ENCODE results near the gene PRM3.
"Not testable (repeated sequence)": the region's sequence is repeated elsewhere in the genome, so short reads cannot be mapped to it uniquely, and the experiment has no call there.

Gene PRM3

DNA sequence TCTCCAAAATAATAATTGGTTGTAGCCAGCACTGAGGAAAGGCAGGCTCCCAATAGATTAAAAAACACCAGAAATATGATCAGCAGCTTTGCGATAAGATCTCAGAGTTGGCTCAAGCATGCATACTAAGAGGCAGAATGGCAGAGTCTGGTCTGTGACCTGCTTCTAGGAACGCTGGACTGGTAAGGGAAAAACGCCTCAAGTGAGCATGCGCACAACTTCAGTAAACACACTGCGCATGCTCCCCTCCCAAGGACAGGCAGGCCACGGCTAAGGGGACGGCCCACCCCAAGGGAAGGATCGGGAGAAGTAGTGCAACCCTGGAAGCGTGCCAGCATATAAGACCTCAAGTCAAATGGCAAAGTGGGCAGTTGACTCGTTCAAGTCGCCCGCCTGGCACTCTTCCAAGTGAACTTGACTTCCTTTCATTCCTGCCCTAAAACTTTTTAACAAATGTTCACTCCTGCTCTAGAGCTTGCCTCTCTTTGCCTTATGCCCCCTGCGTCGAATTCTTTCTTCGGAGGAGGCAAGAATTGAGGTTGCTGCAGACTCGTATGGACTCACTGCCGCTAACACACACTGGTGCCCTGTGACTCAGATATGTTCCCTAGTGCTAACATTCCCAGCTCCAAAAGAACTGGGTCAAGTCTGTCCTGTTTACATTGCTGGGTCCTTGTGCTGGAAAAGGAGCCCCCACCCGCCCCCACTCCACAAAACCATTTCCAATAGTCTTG is 30.1 kb upstream of the PRM3 start:
- no peak for DNase-seq (ENCODE audit: low spot score)

DNA sequence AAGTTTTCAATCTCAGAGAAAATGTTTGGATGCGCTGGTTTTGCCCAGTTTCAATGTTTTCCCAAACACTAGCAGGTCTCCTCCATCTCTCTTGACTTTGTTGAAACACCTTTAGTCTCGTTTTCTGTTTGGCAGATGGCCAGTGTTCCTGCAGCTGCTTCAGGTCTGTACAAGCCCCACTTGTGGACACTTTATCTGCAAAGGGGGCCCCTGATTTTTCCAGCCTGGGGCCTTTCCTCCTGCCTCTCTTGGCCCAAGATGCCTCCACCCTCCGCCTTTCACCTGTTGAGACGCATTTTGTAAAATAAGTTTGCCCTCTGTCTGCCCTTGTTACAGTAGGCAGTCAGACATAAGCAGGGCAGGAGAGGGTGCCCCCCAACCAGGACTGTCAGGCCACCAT is 29.5 kb upstream of the PRM3 start:
- no peak for DNase-seq (ENCODE audit: low spot score)

DNA sequence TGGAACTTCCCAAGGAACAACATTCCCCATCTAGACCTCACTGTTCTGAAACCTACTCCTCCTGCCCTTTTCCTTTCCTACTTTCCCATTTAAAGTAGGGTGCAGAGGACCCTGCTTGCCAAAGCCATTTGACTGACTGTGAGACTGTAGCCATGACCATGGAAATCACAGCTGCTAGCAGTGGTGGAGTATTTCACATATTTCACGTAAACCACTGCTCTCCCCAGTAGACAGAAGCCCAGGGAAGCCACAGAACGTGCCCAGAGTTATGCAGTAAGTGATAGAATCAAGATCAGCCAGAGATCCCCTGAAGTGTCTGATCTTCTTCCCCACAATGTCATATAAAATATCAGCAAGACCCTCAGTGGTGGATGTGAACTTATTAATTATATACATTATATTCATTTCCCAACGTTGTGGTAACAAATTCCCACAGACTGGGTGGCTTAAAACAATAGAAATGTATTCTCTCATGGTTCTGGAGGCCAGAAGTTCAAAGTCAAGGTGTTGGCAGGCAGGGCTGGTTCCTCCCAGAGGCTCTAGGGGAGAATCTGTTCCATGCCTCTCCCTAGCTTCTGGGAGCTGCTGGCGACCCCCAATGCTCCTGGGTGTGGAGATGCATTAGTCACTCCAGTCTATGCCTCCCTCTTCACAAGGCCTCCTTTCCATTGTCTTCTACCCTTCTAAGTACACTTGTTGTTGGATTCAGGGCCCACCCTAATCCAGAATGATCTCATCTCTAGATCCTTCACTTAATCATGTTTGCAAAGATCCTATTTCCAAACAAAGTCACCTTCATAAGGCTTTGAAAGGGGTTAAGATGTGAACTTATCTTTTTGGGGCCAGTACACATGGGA is 28.4 kb upstream of the PRM3 start:
- no peak for DNase-seq (ENCODE audit: low spot score)

DNA sequence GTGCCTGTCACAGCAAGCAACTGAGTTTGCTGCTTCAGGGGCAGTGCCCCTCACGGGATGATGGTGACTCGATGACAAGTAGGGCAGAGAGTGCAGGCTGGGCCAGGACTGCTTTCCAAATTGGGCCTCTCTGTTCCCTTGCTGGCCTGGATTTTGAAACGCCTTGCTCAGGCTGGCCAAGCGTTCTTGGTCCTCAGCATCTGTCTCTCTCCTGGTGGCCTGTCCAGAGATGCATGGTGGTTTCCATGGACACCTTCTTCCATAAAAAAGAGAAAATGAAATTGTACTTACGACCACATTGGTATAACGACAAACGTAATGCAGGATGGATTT is 27.1 kb upstream of the PRM3 start:
- no peak for DNase-seq (ENCODE audit: low spot score)

DNA sequence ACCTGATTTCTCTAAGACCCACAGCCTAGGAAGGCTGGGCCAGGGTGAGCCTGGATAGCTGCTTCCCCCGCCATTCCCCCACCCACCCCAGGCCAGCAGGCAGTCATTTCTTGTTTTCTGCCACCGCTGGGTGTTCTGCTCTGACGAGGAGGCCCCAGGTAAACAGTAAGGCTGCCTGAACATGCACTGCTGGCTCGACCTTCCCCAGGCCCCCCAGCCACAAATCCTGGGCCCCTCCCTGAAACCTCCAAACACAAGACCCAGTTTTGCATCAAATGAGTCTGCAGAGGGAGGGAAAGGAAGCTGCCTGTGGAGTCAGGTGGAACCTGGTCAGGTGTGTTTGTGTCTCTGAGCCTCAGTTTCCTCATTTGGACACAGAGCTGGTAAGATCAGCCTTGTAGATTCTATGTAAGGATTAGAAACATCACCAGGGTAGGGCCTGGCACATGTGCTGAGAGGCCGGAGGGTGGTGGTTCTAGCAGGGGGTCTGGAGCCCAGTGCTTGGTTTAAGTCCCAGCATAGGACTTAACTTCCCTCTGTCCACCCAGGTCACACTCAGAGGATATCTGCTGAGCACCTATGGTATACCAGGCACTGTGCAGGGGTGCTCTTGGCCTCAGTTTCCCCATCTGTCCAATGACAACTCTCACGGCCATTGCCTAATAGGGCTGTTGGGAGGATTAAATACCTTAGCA is 26.6 kb upstream of the PRM3 start:
- no peak for DNase-seq (ENCODE audit: low spot score)

DNA sequence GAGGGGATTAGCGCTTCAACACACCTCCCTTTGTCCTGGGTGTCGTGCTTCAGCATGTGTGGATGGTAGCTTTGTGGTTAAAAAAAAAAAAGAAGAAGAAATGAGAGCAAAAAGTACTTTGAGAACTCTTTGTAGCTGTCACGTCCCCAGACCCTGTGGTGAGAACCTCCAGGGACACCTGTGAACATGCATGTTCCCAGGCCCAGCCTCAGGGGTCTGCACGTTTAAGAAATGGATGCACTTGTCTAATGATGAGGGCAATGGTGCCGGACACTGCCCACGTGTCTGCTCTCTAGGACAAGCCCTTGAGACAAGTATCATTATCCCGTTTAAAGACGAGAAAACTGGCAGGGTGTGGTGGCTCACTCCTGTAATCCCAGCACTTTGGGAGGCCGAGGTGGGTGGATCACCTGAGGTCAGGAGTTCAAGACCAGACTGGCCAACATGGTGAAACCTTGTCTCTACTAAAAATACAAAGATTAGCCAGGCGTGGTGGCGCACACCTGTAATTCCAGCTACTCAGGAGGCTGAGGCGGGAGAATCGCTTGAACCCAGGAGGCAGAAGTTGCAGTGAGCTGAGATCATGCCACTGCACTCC is 25.6 kb upstream of the PRM3 start:
- not testable (repeated sequence) for DNase-seq (ENCODE audit: low spot score)

DNA sequence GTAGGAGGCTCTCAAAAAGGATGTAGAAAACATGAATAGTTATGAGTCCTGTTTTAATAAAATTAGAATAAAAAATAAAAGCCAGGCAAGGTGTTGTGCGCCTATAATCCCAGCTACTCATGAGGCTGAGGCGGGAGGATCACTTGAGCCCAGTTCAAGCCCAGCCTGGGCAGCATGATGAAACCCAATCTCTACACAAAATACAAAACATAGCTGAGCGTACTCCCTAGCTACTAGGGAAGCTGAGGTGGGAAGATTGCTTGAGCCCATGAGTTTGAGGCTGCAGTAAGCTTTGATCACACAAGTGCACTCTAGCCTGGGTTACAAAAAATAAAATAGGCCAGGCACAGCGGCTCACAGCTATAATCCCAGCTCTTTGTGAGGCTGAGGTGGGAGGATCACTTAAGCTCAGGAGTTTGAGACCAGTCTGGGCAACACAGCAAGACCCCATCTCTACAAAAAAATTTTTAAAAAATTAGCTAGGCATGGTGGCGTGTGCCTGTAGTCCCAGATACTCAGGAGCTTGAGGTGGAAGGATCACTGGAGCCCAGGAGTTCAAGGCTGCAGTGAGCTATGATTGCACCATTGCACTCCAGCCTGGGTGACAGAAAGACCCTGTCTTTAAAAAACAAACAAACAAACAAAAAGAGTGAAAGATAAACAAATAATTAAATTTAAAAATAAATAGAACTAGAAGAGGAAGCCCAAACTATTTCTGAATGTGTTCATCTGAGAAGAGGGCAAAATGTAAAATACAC is 24.9 kb upstream of the PRM3 start:
- DNase-seq (ENCODE audit: low spot score): no peak

DNA sequence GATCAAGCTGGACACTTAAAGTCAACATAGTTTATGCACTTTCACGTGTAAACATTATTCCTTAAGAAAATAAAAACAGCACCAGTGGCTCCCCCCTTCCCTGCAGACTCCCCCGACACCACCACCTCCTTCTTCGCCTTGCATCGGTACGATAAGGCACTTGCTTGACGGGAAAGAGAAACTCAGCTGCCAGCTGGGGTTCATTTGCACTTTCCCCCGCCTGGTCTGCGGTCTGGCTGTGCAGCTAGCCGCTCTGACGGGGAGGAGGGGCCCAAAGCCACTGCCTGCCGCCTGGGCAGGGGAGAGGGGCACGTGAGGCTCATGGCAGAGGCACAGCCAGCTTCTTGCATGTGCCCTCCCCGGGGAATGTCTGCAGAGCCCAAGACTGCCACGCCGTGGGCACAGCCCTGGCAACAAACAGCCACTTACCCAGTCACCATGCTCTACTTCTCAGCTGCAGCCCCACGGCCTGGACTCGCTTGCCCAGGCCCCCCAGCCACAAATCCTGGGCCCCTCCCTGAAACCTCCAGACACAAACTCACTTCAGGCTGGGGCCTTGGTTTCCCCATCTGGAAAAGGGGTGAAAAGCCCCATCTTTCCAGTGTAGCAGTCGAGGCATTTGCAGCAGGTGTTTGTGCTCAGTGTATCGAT is 24.2 kb upstream of the PRM3 start:
- peak; percentile 87 for DNase-seq (ENCODE audit: low spot score)

DNA sequence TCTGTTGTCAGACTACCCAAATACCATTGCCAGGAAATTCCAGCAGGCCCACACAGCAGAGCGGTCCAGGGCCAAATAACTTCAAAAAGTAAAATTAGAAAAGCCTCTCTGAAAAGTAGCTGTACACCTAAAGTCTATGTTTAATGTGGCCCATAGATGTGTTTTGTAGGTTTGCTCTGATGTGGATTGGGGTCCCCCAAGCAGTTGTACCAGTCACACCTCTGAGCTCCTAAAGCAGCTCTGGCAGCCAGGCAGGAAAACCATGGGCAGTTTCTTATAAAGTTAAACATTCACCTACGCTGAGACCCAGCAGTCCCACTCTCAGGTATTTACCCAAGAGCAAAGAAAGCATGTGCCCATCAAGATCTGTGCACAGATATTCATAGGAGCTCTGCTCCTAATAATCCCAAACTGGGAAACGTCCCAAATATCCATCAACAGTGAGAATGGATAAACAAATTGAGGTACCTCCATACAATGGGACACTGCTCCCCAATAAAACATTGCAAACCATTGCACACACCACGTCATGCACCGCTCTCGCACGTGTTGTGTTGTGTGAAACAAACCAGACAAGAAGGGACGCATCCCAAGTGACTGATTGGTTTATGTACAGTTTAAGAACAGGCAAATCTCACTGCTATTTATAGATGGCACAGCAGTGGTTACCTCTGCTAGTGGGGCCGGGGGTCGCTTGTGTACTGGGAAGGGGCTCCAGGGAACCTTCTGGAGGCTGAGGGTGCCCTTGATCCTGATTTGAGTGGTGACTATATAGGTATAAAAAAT is 23.5 kb upstream of the PRM3 start:
- DNase-seq (ENCODE audit: low spot score): no peak

DNA sequence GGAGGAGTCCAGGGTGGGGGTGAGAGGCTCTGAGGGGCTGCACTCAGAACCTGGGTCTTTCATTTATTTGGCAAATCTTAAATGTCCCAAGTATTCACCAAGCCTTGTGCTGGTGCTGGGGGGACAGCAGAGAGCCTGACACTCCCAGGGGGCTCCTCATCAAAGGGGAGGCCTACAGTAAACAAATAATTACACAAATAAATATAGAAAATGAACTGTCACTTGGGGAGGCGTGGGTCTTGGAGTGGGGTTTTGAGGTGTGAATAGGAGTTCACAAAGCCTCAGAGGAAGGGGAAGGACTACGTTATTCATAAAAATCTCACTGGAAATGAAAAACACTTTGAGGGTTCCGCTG is 22.9 kb upstream of the PRM3 start:
- no peak for DNase-seq (ENCODE audit: low spot score)

DNA sequence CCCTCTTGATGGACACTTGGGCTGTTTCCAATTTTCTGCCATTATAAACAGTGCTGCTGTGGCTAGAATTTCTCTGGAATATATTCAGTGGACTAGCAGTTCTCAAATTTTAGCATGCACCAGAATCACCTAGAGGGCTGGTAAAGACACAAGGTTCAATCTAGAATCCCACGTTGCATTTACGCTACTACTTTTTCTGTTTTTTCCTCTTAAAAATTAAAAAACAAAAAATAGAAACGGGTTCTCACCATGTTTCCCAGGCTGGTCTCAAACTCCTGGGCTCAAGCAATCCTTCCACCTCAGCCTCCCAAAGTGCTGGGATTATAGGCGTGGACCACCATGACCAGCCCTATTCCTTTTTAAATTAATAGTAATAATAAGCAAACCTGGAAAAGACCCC is 22.2 kb upstream of the PRM3 start:
- DNase-seq (ENCODE audit: low spot score): no peak

DNA sequence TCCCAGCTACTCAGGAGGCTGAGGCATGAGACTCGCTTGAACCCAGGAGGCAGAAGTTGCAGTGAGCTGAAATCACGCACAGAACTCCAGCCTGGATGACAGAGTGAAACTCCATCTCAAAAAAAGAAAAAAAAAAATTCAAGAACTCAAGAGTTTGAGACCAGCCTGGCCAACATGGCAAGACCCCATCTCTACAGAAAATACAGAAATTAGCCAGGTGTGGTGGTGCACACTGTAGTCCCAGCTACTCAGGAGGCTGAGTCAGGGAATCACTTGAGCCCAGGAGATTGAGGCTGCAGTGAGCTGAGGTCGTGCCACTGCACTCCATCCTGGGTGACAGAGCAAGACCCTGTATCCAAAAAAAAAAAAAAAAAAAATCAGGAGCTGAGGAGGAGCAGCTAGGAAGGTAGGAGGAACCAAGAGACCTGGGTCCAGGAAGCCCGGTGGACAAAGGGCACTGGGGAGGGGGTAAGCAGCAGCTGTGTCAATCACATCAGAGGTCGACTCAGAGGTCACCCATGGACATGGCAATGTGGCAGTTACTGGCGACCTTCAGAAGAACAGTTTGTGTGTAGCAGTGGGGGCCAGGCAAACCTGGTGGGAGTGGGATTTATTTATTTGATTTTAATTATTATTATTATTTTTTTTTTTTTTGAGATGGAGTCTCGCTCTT is 18.8 kb upstream of the PRM3 start:
- DNase-seq (ENCODE audit: low spot score): no peak

DNA sequence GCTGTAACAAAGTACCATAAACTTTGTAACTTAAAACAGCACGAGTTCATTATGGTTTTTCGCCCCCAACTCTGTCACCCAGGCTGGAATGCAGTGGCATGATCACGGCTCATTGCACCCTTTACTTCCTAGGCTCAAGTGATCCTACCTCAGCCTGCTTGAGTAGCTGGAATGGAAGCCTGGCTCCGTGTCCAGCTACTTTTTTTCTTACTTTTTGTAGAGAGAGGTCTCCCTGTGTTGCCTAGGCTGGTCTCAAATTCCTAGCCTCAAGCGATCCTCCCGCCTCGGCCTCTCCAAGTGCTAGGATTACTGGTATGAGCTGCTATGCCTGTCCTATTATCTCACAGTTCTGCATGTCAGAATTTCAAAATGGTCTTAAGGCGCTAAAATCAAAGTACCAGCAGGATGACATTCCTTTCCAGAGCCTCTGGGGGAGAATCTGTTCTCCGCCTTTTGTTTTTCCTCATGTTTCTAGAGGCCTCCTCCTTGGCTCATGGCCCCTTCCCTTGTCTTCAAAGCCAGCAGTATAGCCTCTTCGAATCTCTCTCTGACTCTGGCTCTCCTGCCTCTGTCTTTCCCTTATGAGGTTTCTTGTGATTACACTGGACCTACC is 17.8 kb upstream of the PRM3 start:
- DNase-seq (ENCODE audit: low spot score): no peak

DNA sequence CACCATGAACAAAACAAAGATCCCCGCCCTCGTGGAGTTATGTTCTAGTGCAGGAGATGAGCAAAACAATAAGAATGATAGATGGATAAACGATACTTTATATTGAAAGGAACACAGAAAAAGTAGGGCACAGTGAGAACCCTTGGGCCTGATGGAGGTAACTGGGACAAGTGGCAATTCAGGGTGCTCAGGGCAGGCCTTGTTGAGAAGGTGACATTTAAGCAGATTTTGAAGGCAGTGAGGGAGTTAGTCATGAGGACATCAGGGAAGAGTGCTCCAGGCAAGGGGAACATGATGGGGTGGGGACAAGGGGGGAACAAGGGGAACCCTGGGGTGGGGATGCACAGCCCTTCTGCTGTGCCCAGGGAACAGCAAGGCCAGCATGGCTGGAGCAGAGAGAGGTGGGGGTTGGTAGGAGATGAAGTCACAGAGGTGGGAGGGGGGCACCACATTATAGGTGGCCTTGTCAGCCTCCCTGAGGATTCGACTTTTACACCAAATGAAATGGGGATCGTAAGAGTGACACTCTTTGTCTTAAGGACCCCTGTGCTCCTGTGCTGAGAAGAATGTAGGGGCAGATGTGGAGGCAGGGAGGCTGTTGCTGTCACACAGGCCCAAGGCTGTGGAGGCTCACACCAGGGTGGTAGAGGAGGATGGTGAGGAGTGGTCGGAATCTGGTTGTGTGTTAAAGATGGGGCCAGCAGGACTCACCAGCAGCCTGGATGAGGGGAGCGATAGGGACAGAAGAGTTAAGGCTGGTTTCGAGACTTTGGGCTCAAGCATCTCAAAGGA is 16.9 kb upstream of the PRM3 start:
- DNase-seq (ENCODE audit: low spot score): no peak

DNA sequence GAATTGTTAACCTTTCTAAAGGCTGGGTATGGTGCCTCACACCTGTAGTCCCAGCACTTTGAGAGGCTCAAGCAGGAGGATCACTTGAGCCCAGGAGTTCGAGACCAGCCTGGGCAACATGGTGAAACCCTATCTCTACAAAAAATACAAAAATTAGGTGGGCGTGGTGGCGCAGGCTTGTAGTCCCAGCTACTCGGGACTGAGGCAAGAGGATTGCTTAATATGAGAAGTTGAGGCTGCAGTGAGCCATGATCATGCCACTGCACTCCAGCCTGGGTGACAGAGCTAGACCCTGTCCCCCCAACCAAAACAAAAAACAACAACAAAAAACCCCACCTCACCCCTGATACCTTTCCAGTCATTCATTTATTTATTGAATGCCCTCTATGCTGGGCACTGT is 16.3 kb upstream of the PRM3 start:
- DNase-seq (ENCODE audit: low spot score): not testable (repeated sequence)

DNA sequence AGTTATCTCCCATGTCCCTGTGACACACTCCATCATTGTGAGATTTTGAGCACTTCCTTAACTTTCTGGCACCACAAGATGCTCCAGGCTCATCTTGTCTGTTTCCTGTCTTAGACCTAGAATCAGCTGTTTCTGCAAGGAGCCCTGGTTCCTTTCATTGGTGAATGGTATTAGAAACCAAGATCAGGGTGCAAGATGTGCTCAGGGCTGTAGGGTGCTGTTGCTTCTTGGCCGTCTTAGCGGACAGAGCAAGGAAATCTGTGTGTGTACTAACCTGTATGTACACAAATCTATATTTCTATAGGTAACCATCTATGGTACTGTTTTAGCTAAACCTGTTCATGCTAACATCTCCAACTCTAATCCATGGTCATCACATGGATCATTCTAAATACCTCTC is 15.8 kb upstream of the PRM3 start:
- no peak for DNase-seq (ENCODE audit: low spot score)

DNA sequence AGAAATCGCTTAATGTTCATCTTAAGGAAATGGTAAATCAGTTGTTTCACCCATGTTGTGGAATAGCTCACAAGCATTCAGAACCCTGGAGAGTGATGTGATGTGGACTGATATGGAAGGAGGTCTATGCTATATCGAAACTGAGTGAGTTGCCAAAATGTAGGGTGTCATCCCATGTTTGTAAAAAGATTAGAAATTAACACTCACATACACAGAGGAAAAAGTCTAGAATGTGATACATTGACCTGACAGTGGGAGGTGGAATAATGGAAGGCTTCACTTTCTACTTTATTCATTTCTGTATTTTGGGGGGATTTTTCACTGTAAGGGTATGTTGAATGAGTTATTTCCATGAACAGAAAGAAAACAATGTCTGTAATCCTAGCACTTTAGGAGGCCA is 12.4 kb upstream of the PRM3 start:
- no peak for DNase-seq (ENCODE audit: low spot score)

DNA sequence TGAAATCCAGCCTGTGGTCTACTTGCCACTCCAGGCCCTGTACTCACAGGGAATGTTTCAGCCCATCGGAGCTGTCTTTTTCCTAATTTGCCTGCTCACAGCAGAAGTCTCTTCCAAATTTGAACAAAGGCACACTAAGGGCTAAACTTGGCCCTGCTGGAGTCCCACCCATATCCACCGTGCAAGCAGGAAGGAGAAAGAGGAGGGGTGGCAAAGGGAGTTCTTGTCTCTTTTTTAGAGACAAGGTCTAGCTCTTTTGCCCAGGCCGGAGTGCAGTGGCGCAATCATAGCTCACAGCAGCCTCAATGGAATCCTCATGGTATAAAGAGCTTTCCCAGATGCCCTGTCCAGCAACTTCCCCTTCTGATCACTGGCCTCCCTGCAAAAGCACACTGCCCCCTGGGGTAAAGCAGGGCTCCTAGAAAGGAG is 10.4 kb upstream of the PRM3 start:
- DNase-seq (ENCODE audit: low spot score): no peak

Measured in GM03348 (cell line).